HL-60 (cell line): Measurements from ENCODE around the gene DUSP22.

Experiments used
- DNase-seq, 2 experiments: peaks; one replicate each; pipeline ENCODE4 v3.0.0-alpha.2; 2010 to 2020; ENCODE audit warnings: low read depth in 1 of 2, low spot score in 1 of 2
- H3K27ac ChIP-seq: fragments of 250-450 bp; sonication (Bioruptor Pico); replicated peaks from 2 replicates; pipeline ENCODE4 v1.5.1; 2020; ENCODE audit warnings: mild to moderate bottlenecking, moderate library complexity
- H3K27me3 ChIP-seq: fragments of 250-450 bp; sonication (Bioruptor Pico); 2 replicates; pipeline ENCODE4 v1.5.1; 2021; ENCODE audit warnings: mild to moderate bottlenecking, moderate library complexity; ENCODE audit not compliant: insufficient read depth, poor library complexity, severe bottlenecking
- H3K4me3 ChIP-seq: replicated peaks from 2 replicates; pipeline ENCODE4 v1.5.1; 2011; ENCODE audit warnings: mild to moderate bottlenecking, control low read depth, low read length; ENCODE audit not compliant: insufficient read depth
- CTCF ChIP-seq: IDR thresholded peaks from one replicate; pipeline ENCODE4 v1.5.1; 2011; ENCODE audit warnings: low read length, control low read depth, inconsistent platforms; ENCODE audit not compliant: insufficient read depth
- GABPA ChIP-seq: IDR thresholded peaks from 2 replicates; pipeline ENCODE4 v1.6.1; 2012; ENCODE audit warnings: low read depth
- POLR2AphosphoS5 ChIP-seq: IDR thresholded peaks from 2 replicates; pipeline ENCODE4 v1.6.1; 2012; ENCODE audit warnings: low read depth
- REST ChIP-seq: IDR thresholded peaks from 2 replicates; pipeline ENCODE4 v1.6.1; 2012; ENCODE audit warnings: low read depth; ENCODE audit not compliant: insufficient replicate concordance
- SPI1 ChIP-seq: IDR thresholded peaks from 2 replicates; pipeline ENCODE4 v1.6.1; 2012; ENCODE audit warnings: low read depth, mild to moderate bottlenecking, borderline replicate concordance

Gene DUSP22

DNA sequence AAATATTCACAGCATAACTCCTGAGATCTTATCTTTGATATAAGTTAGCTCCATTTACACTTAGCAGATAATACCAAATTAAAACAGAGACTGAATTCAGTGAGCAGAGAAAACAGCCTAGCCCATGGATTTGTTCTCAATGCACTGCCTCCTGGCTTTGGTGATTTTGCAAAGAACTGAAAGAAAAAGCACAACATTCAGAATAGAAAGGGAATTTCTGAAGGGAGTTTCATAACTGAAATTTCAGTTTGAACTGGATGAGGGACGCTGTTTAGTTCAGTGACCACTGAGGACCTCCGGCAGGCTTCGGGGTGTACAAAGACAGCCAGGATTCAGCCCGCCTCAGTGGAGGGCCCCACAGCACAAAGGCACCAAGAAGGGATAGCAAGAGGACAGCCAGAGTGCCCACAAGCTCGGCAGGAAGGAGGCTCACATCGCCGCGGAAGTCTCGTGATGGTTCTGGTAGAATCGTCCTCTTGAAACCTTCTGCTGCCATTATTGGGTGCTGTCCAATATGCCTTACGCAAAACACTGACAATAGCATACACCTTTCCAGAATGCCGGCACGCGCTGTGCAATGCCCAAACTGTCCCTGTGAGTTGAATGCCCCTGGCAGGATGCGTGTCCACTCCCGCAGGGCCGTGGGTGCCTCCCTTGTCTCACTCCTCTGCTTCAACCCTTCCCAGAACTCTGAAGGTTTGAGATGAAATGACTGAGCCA, 89.6 kb downstream of the DUSP22 start:
- peaks cover 9% of the 10 kb centered on the region for H3K27me3 ChIP-seq
- DNase-seq, result no peak
- no peak overlapping the region for H3K27ac ChIP-seq
- H3K4me3 ChIP-seq, result no peak overlapping the region
- TF ChIP-seq CTCF, result no peak
- TF ChIP-seq GABPA, result no peak
- no peak for TF ChIP-seq POLR2AphosphoS5
- TF ChIP-seq REST, result no peak
- TF ChIP-seq SPI1, result no peak

DNA sequence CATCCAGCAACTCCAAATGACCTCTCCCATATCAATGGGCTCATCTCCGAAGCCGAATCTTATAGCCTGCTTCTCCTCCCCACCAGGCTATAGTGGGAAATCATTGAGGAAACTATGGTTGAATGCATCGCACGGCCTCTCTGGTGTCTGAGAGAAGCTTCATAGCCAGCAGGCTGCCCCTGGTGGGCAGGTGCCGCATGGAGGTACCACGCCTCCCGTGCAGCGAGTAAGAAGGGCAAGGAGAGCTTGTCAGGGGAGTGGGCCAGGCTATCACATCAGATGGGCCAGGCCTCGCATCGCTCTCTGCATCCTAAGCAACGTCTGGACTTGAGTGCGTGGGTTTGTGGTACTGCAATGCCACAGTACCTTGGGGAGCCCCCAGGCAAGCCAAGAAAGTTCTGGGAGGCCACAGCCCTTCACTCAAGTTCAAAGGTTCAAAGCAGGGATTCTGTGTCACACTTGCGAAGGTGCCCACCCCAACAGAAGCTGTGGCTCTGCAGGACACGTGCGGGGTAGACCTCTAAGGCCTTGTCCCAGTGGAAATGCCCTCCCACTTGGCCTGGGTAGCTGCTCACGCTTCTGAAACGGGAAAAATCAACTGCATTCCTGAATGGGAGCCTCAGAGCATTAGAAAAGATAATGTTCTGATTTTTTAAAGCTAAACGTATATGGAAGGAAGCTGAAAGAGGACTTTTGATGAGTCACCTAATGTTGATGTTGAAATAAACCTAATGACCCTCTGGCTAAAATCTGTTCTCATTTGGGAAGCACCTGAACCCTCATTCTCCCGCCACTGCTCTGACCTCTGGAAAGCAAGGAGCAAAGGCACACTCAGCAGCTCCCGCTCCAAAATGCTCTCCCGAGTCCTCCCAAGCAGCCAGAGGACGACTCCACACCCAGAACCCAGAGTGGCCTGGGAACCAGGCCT, 90.9 kb downstream of the DUSP22 start:
- no peak for TF ChIP-seq GABPA
- no peak for TF ChIP-seq REST
- TF ChIP-seq SPI1, result no peak
- TF ChIP-seq CTCF, result no peak
- no peak for TF ChIP-seq POLR2AphosphoS5
- Histone ChIP-seq H3K27me3 (peaks cover 14% of the 10 kb centered on the region), H3K4me3 (no peak overlapping the region), H3K27ac (no peak overlapping the region)
- DNase-seq, result no peak

DNA sequence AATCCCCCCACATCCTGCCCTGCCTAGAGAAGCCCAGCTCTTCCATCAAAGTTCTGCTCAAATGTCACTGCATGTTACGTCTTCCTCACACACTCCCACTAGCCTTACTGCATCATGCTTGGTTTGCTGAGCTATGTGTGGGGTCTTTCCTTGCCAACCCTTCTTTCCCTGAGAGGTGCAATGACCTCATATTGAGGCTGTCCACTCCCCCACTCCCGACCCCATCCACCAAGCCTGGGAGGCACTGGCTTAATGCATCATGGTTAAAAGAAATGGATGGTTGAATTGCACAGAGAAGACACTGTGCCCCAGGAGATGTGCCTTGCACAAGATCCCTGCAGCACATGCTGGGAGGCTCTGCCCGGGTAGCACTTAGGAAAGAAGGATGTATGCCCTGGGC, 91.6 kb downstream of the DUSP22 start:
- DNase-seq, result no peak
- H3K27ac ChIP-seq, result no peak overlapping the region
- H3K27me3 ChIP-seq, result peaks cover 11% of the 10 kb centered on the region
- TF ChIP-seq SPI1 (no peak), CTCF (no peak), GABPA (no peak), REST (no peak), POLR2AphosphoS5 (no peak)
- no peak overlapping the region for H3K4me3 ChIP-seq
